Liver (tissue), 9 donors: Measurements from ENCODE around the gene ZNF143. TPM values are rescaled to one million over a fixed set of nuclear protein-coding genes. Genes with fewer than 3 reads are reported as not detected.

Experiments used
- DNase-seq: peaks from one replicate; pipeline ENCODE4 v3.0.0-alpha.2; 2017; ENCODE audit warnings: low spot score
- H3K27ac ChIP-seq, 2 donors: one replicate each; pipeline ENCODE4 v1.7.0; 2013; ENCODE audit warnings: inconsistent platforms in 2 of 2, low read length in 2 of 2, control low read depth in 1 of 2, low read depth in 1 of 2, mild to moderate bottlenecking in 1 of 2
- H3K27me3 ChIP-seq, 4 donors: one replicate each; pipeline versions ENCODE4 v1.6.1 to v1.7.0; 2013; ENCODE audit warnings: low read length in 3 of 4, inconsistent platforms in 1 of 4, mild to moderate bottlenecking in 1 of 4, moderate library complexity in 1 of 4; ENCODE audit not compliant: control insufficient read depth in 4 of 4, insufficient read depth in 4 of 4
- H3K36me3 ChIP-seq, 4 donors: one replicate each; pipeline versions ENCODE4 v1.6.1 to v1.7.0; 2013; ENCODE audit warnings: low read length in 3 of 4, mild to moderate bottlenecking in 3 of 4, low read depth in 1 of 4, moderate library complexity in 1 of 4; ENCODE audit not compliant: control insufficient read depth in 4 of 4, insufficient read depth in 3 of 4
- H3K4me1 ChIP-seq, 4 donors: one replicate each; pipeline versions ENCODE4 v1.6.1 to v1.7.0; 2013; ENCODE audit warnings: low read length in 3 of 4, mild to moderate bottlenecking in 3 of 4, moderate library complexity in 1 of 4; ENCODE audit not compliant: control insufficient read depth in 4 of 4, insufficient read depth in 4 of 4
- H3K4me3 ChIP-seq, 3 donors: one replicate each; pipeline versions ENCODE4 v1.6.1 to v1.7.0; 2013; ENCODE audit warnings: low read length in 3 of 3, control low read depth in 1 of 3, low read depth in 1 of 3, mild to moderate bottlenecking in 1 of 3
- H3K9ac ChIP-seq, 2 donors: one replicate each; pipeline ENCODE4 v1.7.0; 2013; ENCODE audit warnings: low read length in 2 of 2, mild to moderate bottlenecking in 2 of 2, moderate library complexity in 2 of 2, control low read depth in 1 of 2, low read depth in 1 of 2
- H3K9me3 ChIP-seq, 4 donors: one replicate each; pipeline versions ENCODE4 v1.6.1 to v1.7.0; 2013; ENCODE audit warnings: low read length in 3 of 4; ENCODE audit not compliant: control insufficient read depth in 4 of 4
- EGR1 ChIP-seq, 2 donors: IDR thresholded peaks; 2 replicates each; pipeline ENCODE4 v1.6.1; 2016 to 2018; ENCODE audit warnings: antibody characterized with exemption in 2 of 2, low read depth in 2 of 2
- FOXA1 ChIP-seq: IDR thresholded peaks from 2 replicates; pipeline ENCODE4 v1.6.1; 2016; ENCODE audit warnings: antibody characterized with exemption
- FOXA2 ChIP-seq: IDR thresholded peaks from 2 replicates; pipeline ENCODE4 v1.6.1; 2016; ENCODE audit warnings: antibody characterized with exemption
- GABPA ChIP-seq, 2 donors: IDR thresholded peaks in 1 of 2; conservative IDR thresholded peaks in 1 of 2; 2 replicates each; pipeline ENCODE4 v1.6.1; 2016; ENCODE audit warnings: antibody characterized with exemption in 2 of 2, mild to moderate bottlenecking in 1 of 2, moderate library complexity in 1 of 2
- HNF4A ChIP-seq, 2 donors: conservative IDR thresholded peaks; 2 replicates each; pipeline ENCODE4 v1.6.1; 2016; ENCODE audit warnings: antibody characterized with exemption in 2 of 2, mild to moderate bottlenecking in 2 of 2
- HNF4G ChIP-seq: IDR thresholded peaks from 2 replicates; pipeline ENCODE4 v1.6.1; 2016; ENCODE audit warnings: antibody characterized with exemption
- JUND ChIP-seq, 2 donors: IDR thresholded peaks; 2 replicates each; pipeline ENCODE4 v1.6.1; 2016; ENCODE audit warnings: antibody characterized with exemption in 2 of 2
- NR2F2 ChIP-seq: IDR thresholded peaks from 2 replicates; pipeline ENCODE4 v1.6.1; 2016; ENCODE audit warnings: antibody characterized with exemption
- RAD21 ChIP-seq, 2 donors: IDR thresholded peaks; 2 replicates each; pipeline ENCODE4 v1.6.1; 2016; ENCODE audit warnings: antibody characterized with exemption in 2 of 2, mild to moderate bottlenecking in 2 of 2
- RXRA ChIP-seq, 2 donors: IDR thresholded peaks; 2 replicates each; pipeline ENCODE4 v1.6.1; 2017 to 2018; ENCODE audit warnings: antibody characterized with exemption in 2 of 2, mild to moderate bottlenecking in 1 of 2
- SP1 ChIP-seq: IDR thresholded peaks from 2 replicates; pipeline ENCODE4 v1.6.1; 2018; ENCODE audit warnings: antibody characterized with exemption, mild to moderate bottlenecking
- TAF1 ChIP-seq: conservative IDR thresholded peaks from 2 replicates; pipeline ENCODE4 v1.6.1; 2016; ENCODE audit warnings: antibody characterized with exemption, mild to moderate bottlenecking
- YY1 ChIP-seq: IDR thresholded peaks from 2 replicates; pipeline ENCODE4 v1.6.1; 2016; ENCODE audit warnings: antibody characterized with exemption, mild to moderate bottlenecking
- WGBS: extraction: QIAGEN DNeasy Blood & Tissue Kit; methylation state at CpG from one replicate; pipeline ENCODE4 v1.1.7; 2013; 5-methylcytosine and 5-hydroxymethylcytosine counted together
- polyA plus RNA-seq, 2 donors: library from polyadenylated mRNA; stranded (reverse) in 1 of 2; unstranded in 1 of 2; fragments of 200-250 nt in 1 of 2; fragments of >200 nt in 1 of 2; fragmentation: Nextera tagmentation in 1 of 2; extraction: Ambion mirVana in 1 of 2; gene quantifications; one replicate each; pipeline versions ENCODE4 v1.2.1 to v1.2.3, GENCODE V29; 2013 to 2015
- total RNA-seq, 2 donors: library from RNA; depleted of rRNA; stranded (reverse); fragments of >200 nt; gene quantifications; one replicate each; pipeline ENCODE4 v1.2.3, GENCODE V29; 2014
- TF ChIP-seq, protein P1 (sequence below): IDR thresholded peaks from 2 replicates; pipeline ENCODE4 v1.6.1; 2016; ENCODE audit warnings: antibody characterized with exemption
- TF ChIP-seq, protein P2 (sequence below): IDR thresholded peaks from 2 replicates; pipeline ENCODE4 v1.6.1; 2016; ENCODE audit warnings: antibody characterized with exemption
- TF ChIP-seq, protein P3 (sequence below): IDR thresholded peaks from 2 replicates; pipeline ENCODE4 v1.6.1; 2016; ENCODE audit warnings: antibody characterized with exemption
- TF ChIP-seq, protein P4 (sequence below): fragments of 150-350 bp; IDR thresholded peaks from 2 replicates; pipeline ENCODE4 v1.5.1; 2017; ENCODE audit warnings: improper control_type of control experiment, low read depth, low read length; ENCODE audit not compliant: missing input control
- donor health status: healthy.
- donor health status: healthy.
- donor health status: healthy.
- donor health status: healthy.
- donor health status: healthy.

Gene ZNF143
- total and polyA plus RNA-seq, 4 donors: 4.3 to 20.4 (median 12.2) TPM

DNA sequence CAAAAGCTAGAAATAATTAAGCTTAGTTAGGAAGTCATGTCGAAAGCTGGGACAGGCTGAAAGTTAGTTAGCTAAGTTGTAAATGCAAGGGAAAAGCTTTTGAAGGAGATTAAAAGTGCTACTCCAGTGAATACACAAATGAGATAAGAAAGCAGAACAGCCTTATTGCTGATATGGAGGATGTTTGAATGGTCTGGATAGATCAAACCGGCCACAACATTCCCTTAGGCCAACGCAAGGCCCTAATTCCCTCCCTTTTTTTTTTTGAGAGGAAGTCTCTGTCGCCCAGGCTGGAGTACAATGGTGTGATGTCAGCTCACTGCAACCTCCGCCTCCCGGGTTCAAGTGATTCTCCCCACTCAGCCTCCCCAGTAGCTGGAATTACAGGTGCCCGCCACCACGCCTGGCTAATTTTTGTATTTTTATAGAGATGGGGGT, 89.4 kb downstream of the ZNF143 start:
- 85% methylated on average over 8 of the region's 8 CpGs for WGBS
- Histone ChIP-seq H3K27ac (no peak overlapping the region), H3K9me3 (no peaks in the 10 kb centered on the region)

DNA sequence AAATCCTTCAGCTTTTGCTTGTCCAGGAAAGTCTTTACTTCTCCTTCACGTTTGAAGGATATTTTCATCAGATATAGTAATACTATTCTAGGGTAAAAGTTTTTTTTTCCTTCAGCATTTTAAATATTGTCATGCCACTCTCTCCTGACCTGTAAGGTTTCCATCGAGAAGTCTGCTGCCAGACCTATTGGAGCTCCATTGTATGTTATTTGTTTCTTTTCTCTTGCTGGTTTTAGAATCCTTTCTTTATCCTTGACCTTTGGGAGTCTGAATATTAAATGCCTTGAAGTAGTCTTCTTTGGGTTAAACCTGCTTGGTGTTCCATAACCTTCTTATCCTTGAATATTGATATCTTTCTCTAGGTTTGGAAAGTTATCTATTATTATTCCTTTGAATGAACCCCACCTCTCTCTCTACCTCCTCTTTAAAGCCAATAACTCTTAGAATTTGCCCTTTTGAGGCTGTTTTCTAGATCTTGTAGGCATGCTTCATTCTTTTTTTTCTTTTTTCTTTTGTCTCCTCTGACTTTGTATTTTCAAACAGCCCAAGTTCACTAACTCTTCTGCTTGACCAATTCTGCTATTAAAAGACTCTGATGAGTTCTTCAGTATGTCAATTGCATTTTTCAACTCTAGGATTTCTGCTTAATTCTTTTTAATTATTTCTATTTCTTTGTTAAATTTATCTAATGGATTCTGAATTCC, 100.6 kb downstream of the ZNF143 start:
- Histone ChIP-seq H3K4me1 (peaks cover 0 to 7% (median under 1%) of the 10 kb centered on the region in 4 donors), H3K9me3 (no peaks in the 10 kb centered on the region), H3K9ac (no peak overlapping the region), H3K4me3 (no peak overlapping the region), H3K36me3 (no peaks in the 10 kb centered on the region), H3K27ac (no peak overlapping the region), H3K27me3 (no peaks in the 10 kb centered on the region)
- DNase-seq: no peak
- TF ChIP-seq EGR1 (IDR thresholded peaks at IDR 0.05; ENCODE audit: low read depth in 2 of 2) (no peak), RXRA (IDR thresholded peaks at IDR 0.05) (no peak), FOXA2 (no peak), JUND (IDR thresholded peaks at IDR 0.05) (no peak), YY1 (no peak), SP1 (no peak)
- TF ChIP-seq, protein P1, sequence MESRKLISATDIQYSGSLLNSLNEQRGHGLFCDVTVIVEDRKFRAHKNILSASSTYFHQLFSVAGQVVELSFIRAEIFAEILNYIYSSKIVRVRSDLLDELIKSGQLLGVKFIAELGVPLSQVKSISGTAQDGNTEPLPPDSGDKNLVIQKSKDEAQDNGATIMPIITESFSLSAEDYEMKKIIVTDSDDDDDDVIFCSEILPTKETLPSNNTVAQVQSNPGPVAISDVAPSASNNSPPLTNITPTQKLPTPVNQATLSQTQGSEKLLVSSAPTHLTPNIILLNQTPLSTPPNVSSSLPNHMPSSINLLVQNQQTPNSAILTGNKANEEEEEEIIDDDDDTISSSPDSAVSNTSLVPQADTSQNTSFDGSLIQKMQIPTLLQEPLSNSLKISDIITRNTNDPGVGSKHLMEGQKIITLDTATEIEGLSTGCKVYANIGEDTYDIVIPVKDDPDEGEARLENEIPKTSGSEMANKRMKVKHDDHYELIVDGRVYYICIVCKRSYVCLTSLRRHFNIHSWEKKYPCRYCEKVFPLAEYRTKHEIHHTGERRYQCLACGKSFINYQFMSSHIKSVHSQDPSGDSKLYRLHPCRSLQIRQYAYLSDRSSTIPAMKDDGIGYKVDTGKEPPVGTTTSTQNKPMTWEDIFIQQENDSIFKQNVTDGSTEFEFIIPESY: no peak
- TF ChIP-seq, protein P2, sequence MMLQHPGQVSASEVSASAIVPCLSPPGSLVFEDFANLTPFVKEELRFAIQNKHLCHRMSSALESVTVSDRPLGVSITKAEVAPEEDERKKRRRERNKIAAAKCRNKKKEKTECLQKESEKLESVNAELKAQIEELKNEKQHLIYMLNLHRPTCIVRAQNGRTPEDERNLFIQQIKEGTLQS: no peak
- 96% methylated on average over 2 of the region's 2 CpGs for WGBS

More for the DNA sequence above, 89.4 kb downstream of the ZNF143 start:
- Histone ChIP-seq H3K4me3 (no peak overlapping the region), H3K9ac (no peak overlapping the region), H3K36me3 (no peaks in the 10 kb centered on the region), H3K27me3 (no peaks in the 10 kb centered on the region), H3K4me1 (no peaks in the 10 kb centered on the region)
- no peak for DNase-seq
- TF ChIP-seq NR2F2 (no peak), RAD21 (IDR thresholded peaks at IDR 0.05) (no peak), TAF1 (no peak)
- TF ChIP-seq, protein P3, sequence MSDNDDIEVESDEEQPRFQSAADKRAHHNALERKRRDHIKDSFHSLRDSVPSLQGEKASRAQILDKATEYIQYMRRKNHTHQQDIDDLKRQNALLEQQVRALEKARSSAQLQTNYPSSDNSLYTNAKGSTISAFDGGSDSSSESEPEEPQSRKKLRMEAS: no peak

DNA sequence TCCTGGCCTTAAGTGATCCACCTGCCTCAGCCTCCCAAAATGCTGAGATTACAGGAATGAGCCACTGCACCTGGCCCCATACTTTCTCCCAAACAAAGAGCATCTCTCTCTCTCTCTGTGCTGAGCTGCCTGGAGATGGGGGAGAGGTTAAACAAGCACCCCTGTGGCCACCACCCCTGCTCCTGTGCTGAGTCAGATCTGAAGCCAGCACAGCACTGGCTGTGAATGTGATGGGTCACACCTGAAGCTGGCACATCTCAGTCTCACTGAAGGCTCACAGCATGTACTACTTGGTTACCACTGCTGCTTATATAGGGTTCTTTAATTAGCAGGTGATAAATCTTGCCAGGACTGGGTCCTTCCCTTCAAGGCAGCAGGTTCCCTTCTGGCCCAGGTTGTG, 101.9 kb downstream of the ZNF143 start:
- Histone ChIP-seq H3K4me3 (no peak overlapping the region), H3K27ac (no peak overlapping the region), H3K27me3 (no peaks in the 10 kb centered on the region), H3K9ac (no peak overlapping the region), H3K36me3 (no peaks in the 10 kb centered on the region), H3K4me1 (peaks cover 0 to 18% (median 2%) of the 10 kb centered on the region in 4 donors), H3K9me3 (no peaks in the 10 kb centered on the region)
- no peak for DNase-seq
- TF ChIP-seq TAF1 (no peak), RAD21 (IDR thresholded peaks at IDR 0.05) (no peak), NR2F2 (no peak), FOXA1 (no peak), HNF4A (conservative IDR thresholded peaks at IDR 0.05) (no peak), EGR1 (IDR thresholded peaks at IDR 0.05; ENCODE audit: low read depth in 2 of 2) (no peak), GABPA (IDR thresholded peaks at IDR 0.05 in 1 of 2, conservative IDR thresholded peaks at IDR 0.05 in 1 of 2) (no peak), HNF4G (no peak), RXRA (IDR thresholded peaks at IDR 0.05) (no peak), JUND (IDR thresholded peaks at IDR 0.05) (no peak), SP1 (no peak), FOXA2 (no peak), YY1 (no peak)
- TF ChIP-seq, protein P4, sequence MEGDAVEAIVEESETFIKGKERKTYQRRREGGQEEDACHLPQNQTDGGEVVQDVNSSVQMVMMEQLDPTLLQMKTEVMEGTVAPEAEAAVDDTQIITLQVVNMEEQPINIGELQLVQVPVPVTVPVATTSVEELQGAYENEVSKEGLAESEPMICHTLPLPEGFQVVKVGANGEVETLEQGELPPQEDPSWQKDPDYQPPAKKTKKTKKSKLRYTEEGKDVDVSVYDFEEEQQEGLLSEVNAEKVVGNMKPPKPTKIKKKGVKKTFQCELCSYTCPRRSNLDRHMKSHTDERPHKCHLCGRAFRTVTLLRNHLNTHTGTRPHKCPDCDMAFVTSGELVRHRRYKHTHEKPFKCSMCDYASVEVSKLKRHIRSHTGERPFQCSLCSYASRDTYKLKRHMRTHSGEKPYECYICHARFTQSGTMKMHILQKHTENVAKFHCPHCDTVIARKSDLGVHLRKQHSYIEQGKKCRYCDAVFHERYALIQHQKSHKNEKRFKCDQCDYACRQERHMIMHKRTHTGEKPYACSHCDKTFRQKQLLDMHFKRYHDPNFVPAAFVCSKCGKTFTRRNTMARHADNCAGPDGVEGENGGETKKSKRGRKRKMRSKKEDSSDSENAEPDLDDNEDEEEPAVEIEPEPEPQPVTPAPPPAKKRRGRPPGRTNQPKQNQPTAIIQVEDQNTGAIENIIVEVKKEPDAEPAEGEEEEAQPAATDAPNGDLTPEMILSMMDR: no peak
- TF ChIP-seq, protein P2: no peak
- TF ChIP-seq, protein P3: no peak
- TF ChIP-seq, protein P1: no peak
